T-helper 1 cell treated with Interleukin-12 subunit alpha and Interleukin-12 subunit beta and Interleukin-4 antibody, amounts not matched to agents 30 ng/mL and 1 ng/mL, for 36 hours (primary cell): Measurements from ENCODE around the gene APOBEC3C. TPM values are rescaled to one million over a fixed set of nuclear protein-coding genes. Genes with fewer than 3 reads are reported as not detected.
"Not testable (repeated sequence)": the region's sequence is repeated elsewhere in the genome, so short reads cannot be mapped to it uniquely, and the experiment has no call there.

Experiments
- intact Hi-C: fragments of 100-400 bp; cut with micrococcal nuclease; formaldehyde crosslinking; loops from one replicate; pipeline ENCODE4 v1.15.1; 2024
- total RNA-seq: library from RNA; stranded (reverse); gene quantifications from 2 replicates; pipeline ENCODE4 v1.2.3, GENCODE V29; 2022

The APOBEC3C gene
- total RNA-seq, 1 donor from 2014 or later: 99.8 TPM

GRCh38 chr22:38981992-38982927 lies 31.8 kb upstream of the APOBEC3C start, which contains the start of gene APOBEC3B:
Gene APOBEC3B, plus strand, starts transcription at chr22:38982347. Its CDS starts 107 bp downstream, at chr22:38982454.
- intact Hi-C loops: no loop called here

- intact Hi-C loops: loop anchor here (2.0 kb wide), 2 partner anchors 37 to 107 kb away; partner anchors contain the start of gene APOBEC3D
Observed at GRCh38 chr22:38984224-38984623, 29.8 kb upstream of the APOBEC3C start.

DNA sequence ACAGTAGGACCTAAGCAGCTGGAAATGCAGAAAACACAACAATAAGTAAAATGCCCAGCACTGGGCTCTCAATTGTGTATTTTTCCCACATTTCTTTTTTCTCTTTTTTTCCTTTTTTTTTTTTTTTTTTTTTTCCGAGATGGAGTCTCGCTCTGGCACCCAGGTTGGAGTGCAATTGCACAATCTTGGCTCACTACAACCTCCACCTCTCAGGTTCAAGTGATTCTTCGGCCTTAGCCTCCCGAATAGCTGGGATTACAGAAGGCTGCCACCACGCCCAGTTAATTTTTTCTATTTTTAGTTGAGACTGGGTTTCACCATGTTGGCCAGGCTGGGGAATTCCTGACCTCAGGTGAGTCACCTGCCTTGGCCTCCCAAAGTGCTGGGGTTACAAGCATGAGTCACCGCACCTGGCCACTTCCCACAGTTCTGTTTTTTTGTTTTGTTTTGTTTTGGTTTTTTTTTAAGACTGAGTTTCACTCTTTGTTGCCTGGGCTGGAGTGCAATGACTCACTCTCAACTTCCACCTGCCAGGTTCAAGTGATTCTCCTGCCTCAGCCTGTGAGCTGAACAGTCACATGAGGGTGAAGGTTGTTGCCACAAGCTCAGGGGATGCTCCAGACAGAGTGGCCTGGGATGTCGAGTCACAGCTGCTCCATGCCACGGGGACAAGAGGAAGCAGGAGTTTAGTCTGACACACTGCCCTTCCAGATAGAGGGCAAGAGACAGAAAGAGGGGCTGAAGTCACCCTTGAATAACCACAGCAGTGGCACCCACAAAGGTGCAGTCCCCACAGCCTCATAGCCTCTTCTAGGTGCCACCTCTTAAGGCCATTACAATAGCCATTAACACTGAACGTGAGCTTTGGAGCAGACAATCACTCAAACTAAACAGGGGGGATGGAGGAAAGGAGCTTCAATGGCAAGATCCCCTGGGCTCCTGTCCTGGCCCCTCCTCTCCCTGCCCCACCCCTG lies 29.0 kb upstream of the APOBEC3C start:
- intact Hi-C loops: loop anchor here (1.0 to 5.0 kb wide), 8 partner anchors 18 to 233 kb away; partner anchors contain the start of genes APOBEC3D and CBX6

GRCh38 chr22:38986629-38987028 lies 27.4 kb upstream of the APOBEC3C start:
- intact Hi-C loops: loop anchor here (5.0 kb wide), 1 partner anchor 234 kb away; no protein-coding TSS in a partner anchor

GRCh38 chr22:38987171-38987895 lies 26.7 kb upstream of the APOBEC3C start:
- intact Hi-C loops: loop anchor here (5.0 kb wide), 1 partner anchor 235 kb away; no protein-coding TSS in a partner anchor

GRCh38 chr22:38989466-38989865 lies 24.6 kb upstream of the APOBEC3C start:
- intact Hi-C loops: loop anchor here (5.0 kb wide), 1 partner anchor 237 kb away; no protein-coding TSS in a partner anchor

DNA sequence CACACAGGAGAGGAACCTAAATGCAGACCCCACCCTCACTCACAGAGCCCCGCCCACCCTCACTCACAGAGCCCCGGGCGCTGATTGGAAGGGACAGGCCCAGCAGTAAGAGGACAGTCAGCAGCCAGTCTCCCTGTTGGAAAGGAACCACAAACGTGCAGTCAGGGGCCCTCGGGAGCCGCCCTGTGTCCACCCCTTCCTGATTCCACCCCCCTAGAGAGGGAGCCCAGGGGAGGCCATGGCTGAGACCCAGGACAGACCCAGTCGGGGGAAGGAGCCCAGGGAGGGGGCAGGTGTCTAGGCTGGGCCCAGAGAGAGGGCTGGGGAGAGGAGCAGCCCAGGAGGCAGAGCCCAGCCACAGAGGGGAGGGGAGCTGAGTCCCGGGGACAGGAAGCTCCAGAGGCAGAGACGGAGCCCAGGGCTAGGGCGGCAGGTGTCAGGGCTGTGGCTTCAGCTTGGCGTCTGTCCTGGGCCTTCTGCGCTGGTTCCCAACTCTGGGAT lies 21.1 kb upstream of the APOBEC3C start:
- intact Hi-C loops: not testable (repeated sequence)

GRCh38 chr22:38996105-38996504 lies 18.0 kb upstream of the APOBEC3C start:
- intact Hi-C loops: no loop called here

GRCh38 chr22:38997518-38997917 lies 16.5 kb upstream of the APOBEC3C start:
- intact Hi-C loops: no loop called here

DNA sequence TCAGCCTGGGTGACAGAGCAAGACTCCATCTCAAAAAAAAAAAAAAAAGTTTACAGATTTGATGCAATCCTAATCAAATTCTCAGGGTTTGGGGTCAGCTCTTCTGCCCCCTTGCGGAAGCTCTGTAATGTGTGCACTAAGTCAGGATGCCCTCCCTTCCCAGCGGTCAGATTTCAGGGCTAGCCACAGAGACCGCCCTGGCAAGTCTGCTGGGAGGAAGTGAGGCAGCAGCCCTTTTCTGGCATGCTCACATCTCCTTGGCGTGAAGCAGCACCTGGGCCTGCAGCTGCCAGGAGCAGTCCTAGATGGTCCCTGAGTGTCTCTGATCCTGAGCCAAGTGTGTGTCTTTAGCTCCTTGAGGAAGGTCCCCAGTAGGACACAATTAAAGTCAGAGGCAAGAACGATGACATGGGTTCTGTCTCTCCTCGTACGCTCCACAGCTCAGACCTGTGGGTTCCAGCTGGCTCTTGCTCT lies 10.9 kb upstream of the APOBEC3C start:
- intact Hi-C loops: loop anchor here (1.0 kb wide), 7 partner anchors 18 to 209 kb away; partner anchors contain the start of gene DNAL4

- intact Hi-C loops: loop anchor here (1.0 kb wide), 3 partner anchors 111 to 299 kb away; no protein-coding TSS in a partner anchor
Observed at GRCh38 chr22:39007177-39007576, 6.9 kb upstream of the APOBEC3C start.

GRCh38 chr22:39008271-39008850 lies 5.7 kb upstream of the APOBEC3C start:
- intact Hi-C loops: not testable (repeated sequence)

- intact Hi-C loops: no loop called here
Observed at GRCh38 chr22:39010946-39011345, 3.1 kb upstream of the APOBEC3C start.

- intact Hi-C loops: no loop called here
Observed at GRCh38 chr22:39012533-39013511, 1.2 kb upstream of the APOBEC3C start.

- intact Hi-C loops: not testable (repeated sequence)
Observed at GRCh38 chr22:39013561-39013941, 506 bp upstream of the APOBEC3C start.

DNA sequence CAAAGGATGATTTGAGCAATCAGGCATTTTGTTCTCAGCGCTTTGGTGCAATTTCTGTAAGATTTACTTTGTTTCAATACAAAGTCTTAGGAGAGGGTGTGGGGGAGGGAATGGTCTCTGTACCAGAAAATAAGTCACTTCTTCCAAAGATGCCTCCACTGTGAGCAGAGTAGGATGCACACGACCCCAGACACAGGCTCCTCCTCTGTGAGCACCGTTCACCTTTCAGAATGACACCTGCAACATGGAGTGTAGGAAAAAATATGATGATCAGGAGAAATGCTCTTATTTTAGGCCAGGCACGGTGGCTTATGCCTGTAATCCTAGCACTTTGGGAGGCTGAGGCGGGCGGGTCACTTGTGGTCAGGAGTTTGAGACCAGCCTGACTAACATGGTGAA lies 665 bp downstream of the APOBEC3C start:
- intact Hi-C loops: loop anchor here (1.0 to 2.0 kb wide), 3 partner anchors 26 to 108 kb away; partner anchors contain the start of gene APOBEC3F

- intact Hi-C loops: no loop called here
Observed at GRCh38 chr22:39016592-39016991, 2.5 kb downstream of the APOBEC3C start.

DNA sequence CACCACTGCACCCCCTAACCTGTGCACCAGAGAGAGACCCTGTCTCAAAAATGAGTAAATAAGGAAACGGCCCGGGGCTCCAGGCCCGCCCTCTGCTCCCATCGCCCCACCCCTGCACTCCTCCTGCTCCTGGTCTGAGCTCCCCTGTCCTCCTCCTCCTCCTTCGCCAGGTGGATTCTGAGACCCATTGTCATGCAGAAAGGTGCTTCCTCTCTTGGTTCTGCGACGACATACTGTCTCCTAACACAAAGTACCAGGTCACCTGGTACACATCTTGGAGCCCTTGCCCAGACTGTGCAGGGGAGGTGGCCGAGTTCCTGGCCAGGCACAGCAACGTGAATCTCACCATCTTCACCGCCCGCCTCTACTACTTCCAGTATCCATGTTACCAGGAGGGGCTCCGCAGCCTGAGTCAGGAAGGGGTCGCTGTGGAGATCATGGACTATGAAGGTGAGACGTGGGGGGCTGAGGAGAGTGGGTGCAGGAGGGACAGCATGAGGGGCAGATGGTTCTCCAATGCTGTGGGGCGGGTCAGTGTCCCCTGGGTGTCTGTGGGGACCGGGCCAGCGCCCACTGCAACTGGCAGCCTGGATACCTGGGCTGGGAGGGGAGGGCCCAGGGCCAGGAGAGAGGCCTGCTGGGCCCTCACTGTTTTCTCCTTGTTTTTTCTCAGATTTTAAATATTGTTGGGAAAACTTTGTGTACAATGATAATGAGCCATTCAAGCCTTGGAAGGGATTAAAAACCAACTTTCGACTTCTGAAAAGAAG lies 3.7 kb downstream of the APOBEC3C start:
- intact Hi-C loops: no loop called here
